Stimulated activated CD8-positive, alpha-beta memory T cell treated with anti-CD3 and anti-CD28 coated beads, Interleukin-12 subunit alpha, Interleukin-12 subunit beta, amount 100 ng/mL, for 4 hours (primary cell): ENCODE measurements around the gene ANKS1A.
A peak's percentile ranks its signal among the peaks of the same experiment; 100 is the strongest.
"Not testable (repeated sequence)": the region's sequence is repeated elsewhere in the genome, so short reads cannot be mapped to it uniquely, and the experiment has no call there.

Source experiments
- DNase-seq: peaks from one replicate; pipeline ENCODE4 v3.0.0-alpha.2; 2020; ENCODE audit warnings: low read depth

ANKS1A gene

DNA sequence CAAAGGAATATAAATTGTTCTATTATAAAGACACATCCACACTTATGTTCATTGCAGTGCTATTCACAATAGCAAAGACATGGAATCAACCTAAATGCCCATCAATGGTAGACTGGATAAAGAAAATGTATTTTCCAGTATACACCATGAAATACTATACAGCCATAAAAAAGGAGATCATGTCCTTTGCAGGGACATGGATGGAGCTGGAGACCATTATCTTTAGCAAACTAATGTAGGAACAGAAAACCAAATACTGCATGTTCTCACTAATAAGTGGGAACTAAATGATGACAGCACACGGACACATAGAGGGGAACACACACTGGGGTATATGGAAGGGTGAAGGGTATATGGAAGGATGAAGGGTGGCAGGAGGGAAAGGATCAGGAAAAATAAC lies 5.0 kb upstream of the ANKS1A start:
- DNase-seq = not testable (repeated sequence)

DNA sequence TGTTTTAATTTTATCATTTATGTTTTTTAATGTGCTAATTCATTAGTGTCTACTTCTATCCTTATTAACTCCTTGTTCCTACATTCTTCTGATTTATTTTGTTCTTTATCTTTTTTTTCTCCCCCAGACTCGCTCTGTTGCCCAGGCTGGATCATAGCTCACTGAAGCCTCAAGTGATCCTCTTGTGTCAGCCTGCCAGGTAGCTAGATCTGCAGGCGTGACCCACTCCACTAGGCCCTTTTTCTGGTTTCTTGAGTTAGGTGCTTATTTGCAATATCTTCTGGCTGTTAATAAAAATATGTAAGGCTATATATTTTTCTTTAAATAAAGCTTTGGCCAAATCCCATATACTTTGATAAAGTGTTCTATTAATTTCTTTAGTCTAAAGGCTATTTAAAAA lies 4.1 kb upstream of the ANKS1A start:
- no peak for DNase-seq

DNA sequence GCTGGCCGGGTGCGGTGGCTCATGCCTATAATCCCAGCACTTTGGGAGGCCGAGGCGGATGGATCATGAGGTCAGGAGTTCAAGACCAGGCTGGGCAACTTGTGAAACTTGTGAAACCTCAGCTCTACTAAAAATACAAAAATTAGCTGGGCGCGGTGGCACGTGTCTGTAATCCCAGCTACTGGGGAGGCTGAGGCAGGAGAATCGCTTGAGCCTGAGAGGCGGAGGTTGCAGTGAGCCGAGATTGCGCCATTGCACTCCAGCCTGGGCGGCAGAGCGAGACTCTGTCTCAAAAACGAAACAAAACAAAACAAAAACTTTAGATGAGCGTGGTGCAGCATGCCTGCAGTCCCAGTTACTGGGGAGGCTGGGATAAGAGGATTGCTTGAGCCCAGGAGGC lies 3.2 kb upstream of the ANKS1A start:
- not testable (repeated sequence) for DNase-seq

DNA sequence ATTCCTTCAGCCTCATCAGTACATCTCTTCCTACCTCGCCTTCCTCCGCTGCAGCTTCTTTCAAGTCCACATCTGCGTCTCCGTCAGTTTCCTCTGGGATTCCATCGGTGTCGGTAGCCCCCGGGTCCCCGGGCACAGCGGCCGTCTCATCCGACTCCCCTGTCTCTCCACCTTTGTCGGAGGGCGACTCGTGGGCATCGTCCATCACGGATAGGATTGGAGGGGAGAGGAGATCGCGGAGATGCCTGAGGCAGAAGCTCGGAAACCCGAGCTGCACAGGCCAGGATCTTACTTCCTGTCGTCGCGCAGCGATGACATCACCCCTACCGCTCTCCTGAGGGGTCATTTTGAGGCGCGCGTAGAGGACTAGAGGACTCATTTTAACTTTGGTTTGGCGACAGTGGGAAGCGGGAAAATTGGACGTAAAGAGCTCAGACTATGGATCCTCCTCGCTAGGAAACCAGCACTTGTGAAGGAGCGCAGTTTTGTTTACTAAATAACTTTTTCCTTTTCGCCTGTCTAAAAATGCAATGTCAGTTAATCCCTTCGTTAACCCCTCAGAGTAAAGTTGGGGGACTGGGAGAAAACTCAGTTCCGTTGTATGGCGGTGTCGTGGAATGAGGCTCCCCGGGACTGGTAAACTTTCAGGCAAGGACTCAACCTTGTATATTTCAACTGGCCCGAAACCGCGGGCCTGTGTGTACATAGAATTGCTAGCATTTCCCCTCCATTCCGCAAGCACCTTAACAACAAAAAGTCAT lies 1.1 kb upstream of the ANKS1A start, which contains the start of gene TAF11:
TAF11 (minus strand) TSS at position 290 of the 761 bp plus-strand sequence; CDS start at position 205, 85 bp downstream.
- DNase-seq = peak; percentile 78

DNA sequence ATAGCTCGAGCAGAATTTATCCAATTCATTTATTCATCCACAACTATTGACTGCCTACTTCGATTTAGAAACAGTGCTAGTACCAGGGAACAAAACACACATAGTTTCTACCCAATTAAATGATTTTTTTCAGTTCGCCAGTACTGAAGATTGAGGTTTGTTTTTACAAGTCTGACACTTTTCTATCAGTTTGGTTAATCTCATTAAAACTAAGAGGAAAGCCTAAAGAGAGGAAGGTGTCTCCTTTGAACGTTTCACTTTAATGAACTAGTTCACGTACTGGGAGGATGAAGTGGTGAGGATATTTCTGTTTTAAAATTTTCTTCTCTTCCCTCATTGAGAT lies 570 bp upstream of the ANKS1A start:
- no peak for DNase-seq

DNA sequence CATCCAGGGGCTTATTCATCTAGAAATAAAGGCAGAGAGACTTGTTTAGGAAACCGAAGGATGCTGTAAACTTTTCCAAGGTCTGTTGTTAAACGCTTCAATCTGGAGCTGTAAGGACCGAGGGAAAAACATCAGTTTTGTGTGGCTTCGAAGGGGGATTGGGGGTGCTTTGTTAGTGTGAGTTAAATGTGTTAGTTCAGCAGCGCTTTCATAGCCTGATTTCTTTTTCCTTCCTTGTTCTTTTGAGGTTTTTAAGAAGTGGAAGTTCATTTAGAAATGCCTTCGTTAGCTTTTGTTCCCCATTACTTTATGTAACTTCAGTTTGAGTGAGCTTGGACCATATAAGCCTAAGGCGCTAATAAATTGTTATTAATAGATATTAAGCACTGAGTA lies 1.5 kb downstream of the ANKS1A start:
- DNase-seq = no peak

DNA sequence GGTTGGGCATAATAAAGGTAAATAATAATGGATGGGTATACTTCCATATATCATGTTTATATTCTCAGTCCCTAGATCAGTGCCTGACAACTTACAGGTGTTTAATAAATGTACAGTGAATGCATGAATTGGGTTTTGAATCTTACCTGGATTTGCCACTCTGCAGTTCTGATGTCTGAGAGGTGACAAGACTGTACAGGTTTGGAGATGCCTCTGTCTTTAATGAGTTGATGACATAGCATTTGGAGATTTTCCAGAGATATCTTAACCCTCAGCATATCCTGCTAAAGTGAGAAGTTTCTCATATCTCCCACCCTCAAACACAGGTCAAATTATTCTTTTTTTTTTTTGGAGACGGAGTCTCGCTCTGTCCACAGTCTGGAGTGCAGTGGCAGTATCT lies 2.2 kb downstream of the ANKS1A start:
- DNase-seq = no peak

DNA sequence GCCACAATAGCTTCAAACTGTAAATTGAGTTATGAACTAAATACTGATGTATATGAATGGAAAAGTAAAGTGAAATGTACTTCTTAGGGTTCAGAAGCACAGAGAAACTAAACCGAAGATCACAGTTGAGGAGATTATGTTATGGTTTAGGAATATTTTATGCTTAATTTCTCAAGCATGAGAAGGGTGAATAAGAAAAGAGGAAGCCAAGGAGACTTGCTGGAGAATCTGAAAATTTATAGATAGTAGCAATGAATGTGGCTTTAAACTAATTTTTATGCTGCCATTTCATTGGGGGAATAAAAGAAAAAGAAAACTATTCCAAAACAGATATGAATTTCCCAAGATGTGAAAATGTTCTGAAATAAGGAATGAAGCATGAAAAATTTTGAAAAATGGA lies 5.6 kb downstream of the ANKS1A start:
- DNase-seq = no peak

DNA sequence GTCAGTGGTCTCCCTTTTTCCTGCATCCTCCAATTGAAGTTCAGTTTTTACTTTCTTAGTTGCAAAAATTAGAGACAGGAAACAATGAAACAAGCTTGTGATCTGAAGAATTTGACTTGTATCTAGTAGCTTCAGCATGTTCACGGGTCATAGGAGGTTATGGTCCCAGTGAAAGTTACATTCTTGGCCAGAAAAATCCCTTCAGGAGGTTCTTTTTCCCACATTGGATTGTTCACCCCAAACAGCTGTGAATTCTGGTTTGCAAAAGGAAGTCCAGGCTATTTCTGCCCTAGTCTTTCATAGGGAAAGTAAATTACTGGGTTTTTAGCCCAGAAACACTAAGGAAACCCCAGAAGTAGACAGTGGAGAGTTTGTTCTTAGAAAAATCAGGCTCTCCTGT lies 8.1 kb downstream of the ANKS1A start:
- DNase-seq = no peak

DNA sequence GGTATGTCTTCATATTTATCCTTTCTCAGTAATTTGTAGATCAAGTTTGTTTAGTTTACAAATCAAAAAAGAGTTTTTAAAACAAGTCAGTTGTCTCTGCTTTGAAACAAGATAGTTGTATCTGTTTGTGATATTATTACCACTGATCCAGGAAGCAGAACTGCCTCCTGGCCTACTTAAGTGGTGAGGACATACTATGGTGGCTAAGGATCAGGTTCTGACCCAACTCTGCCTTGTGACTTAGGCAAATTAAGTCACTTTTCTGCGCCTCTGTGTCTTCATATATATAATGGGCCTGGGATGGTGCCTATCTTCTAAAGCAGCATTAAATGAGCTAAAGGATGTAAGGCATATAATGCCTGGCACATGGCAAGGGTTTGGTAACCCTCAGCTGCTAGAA lies 8.7 kb downstream of the ANKS1A start:
- DNase-seq = no peak

DNA sequence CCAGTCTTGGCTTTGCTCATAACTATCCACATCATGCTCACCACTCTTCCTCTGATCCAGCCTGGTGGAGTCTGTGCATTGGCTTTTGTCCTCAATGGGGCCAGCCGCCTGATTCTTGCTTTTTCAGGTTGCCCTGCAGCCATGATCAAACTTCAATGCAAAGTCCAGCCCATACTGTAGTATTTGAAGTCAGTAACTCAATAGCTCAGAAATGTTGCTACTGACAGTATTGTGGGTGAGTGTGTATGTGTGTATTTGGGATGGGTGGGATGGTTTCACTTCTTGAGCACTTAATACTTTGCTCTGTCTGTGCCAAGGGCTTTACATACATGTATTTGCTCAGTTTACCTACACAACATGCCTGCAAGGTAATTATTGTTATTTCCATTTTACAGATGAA lies 10.7 kb downstream of the ANKS1A start:
- not testable (repeated sequence) for DNase-seq

DNA sequence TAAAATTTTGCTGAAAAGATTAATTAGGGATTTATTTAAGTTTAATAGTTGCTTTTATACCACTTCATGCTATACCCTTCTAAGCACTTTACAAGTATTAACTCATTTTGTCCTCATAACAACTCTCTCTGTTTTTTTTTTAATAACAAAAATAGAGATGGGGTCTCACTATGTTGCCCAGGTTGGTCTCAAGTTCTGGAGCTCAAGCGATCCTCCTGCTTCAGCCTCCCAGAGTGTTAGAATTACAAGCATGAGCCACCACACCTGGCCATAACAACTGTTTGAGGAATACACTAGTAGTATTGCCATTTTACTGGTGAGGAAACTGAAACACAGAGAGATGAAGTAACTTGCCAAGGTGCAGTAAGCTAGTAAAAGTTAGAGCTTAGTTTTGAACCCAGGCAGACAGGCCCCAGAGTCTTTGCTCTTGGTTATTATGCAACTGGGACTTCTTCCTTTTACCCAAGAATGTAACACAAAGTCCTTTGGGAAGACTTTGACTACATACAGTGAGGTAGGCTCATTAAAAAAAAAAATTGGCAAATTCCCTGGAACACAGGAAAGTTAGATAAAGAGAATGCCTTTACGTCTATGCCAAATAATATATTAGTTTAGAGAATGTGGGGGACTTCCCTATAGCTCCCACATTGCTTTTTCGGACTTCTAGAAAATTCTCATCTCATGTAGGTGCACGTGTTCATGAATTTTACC lies 11.4 kb downstream of the ANKS1A start:
- no peak for DNase-seq

DNA sequence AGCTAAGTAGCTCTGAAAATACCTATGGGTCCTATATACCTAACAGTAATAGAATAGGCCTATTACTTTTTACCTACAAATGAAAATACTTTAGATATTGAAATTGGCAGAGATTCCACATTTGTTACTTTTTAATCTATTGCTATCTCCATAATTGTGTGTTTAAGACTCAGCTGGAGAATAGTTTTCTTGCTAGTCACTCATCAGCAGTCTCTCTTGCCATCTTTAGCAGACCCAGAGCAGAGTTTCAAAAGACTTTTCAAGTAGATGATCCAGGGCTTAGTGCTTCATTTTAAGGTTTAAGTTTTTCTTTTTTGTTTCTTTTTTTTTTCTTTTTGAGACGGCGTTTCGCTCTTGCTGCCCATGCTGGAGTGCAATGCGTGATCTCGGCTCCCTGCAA lies 12.9 kb downstream of the ANKS1A start:
- no peak for DNase-seq

DNA sequence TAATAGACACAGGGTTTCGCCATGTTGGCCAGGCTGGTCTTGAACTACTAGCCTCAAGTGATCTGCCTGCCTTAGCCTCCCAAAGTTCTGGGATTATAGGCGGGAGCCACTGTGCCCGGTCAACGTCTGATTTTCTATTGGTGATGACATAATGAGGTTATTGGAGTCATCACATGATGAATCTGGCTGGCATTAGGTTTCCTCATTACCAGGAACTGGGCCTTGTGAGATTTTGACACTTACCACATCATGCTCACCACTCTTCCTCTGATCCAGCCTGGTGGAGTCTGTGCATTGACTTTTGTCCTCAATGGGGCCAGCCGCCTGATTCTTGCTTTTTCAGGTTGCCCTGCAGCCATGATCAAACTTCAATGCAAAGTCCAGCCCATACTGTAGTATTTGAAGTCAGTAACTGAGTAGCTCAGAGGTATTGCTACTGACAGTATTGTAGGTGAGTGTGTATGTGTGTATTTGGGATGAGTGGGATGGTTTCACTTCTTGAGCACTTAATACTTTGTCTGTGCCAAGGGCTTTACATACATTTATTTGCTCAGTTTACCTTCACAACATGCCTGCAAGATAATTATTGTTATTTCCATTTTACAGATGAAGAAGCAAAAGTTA lies 16.0 kb downstream of the ANKS1A start:
- no peak for DNase-seq

DNA sequence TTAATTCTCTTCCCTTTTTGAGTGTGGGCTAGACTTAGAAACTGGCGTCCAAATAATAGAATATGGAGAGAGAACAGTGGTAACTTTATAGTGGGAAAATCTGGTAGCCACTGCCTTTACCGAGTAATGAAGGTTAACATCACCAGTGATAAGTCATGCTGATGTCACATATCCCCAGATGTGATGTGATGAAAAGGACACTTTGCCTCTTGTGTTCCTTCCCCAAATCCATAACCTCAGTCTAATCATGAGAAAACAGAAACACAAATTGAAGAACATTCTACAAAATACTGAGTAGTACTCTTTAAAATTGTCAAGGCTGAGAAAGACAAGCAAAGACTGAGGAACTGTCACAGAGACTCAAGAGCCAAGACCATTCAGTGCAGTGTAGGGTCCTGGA lies 17.8 kb downstream of the ANKS1A start:
- no peak for DNase-seq

DNA sequence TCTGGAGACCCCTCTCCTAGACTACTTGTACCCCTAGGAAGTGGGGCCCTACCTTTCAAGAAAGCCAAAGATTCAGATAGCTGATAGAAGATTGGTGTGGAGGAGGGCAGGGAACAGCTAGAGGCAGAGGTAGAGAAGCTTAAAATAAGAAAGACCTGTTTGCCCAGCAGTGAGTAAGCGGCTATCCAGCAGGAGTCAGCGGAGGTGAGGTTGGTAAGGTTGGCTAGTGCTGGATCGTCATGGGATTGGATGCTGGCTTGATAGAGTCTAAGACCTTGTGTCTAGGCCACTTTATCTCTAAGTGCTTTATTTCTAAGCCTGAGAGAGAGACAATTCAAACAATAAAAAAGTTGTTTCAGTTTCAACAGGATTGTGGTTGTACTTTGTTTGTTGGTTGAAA lies 19.1 kb downstream of the ANKS1A start:
- DNase-seq = no peak

DNA sequence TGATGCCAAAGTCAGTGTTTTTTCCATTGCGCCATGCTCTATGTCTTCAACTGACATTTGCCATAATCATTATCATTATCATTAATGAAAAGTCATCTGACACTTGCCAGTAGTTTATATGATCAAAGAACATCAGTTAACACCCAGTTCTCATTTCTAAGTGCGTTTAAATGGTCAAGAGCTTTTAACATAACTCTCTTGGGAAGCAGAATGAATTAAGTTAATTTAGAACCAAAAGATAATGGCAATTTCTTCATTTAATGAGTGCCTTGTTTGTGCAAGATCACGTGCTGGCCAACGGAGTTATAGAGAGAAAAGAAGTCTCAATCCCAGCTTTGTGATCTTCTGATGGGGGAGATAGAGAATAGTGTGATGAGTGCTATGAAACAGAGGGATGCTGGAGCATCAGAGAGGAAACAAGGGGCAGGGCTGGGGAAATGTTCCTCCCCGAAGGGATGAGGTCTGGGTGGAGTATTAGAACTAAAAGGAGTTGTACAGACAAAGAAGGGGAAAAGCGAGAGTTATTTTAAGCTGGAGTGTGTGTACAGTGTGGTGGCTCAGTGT lies 20.3 kb downstream of the ANKS1A start:
- DNase-seq = no peak

DNA sequence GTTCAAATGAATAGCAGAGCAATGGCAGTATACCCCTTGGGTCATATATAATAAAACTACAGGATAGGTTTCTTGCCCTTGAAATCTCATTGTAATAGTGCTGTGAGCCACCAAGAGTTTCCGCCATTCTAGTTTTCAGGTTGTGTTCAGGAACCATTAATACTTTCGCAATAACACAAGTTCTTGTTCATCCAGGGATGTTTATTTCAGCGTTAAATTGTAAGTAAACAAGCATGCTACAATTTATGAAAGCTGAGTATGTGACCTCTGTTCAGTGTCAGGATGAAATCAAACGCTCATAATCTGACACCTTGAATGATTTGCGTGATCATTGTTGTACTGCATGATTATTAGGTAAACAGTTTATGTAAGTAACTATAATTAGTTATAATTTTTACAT lies 22.8 kb downstream of the ANKS1A start:
- DNase-seq = no peak

DNA sequence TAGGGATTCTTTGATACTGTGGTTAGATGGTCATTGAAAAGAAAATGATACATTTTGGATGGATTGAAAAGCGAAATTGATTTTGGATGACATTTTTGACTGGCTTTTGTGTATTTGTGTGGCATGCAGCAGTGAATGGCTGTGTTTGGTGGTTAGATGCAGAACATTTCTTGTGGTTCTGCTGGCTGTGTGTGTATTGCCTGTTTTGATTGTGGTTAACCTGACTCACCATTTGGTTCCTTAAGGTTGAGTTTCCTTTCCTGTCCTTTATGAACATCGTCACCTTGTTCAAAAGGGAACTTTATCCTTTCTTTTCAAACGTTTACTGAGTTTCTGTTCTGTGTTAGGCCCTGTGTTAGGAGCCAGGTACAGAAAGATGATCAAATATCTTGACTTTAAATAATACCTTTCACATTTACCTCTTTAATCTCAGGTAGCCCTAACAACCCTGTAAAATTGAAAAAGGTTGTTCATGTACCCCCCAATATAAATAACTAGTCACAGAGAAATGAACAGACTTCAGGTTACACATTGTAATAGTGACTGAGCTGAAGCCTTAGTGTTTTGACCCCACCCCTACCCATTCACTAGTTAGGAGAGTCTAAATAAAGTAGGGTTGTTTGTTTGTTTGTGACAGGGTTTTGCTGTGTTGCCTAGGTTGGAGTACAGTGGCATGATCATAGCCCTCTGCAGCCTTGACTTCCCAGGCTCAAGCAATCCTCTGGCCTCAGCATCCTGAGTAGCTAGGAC lies 23.8 kb downstream of the ANKS1A start:
- no peak for DNase-seq

DNA sequence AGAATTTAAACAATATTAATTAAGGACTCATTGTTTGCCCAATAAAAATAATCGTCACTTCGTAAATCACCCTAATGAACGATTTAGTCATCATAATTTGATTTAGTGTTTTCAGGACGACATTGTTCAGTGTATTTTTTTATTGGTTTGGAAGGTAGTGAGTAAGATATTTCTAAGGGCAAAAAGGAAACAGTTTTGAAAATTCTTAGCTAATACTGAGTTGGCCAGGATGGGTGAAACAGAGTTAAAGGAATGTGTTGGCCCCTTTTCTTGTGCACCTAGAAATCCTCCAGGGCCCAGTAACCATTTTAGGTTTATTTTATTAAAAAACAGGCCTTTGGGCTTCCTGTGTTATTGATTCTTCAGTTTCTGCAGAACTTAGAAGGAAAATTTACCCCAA lies 25.3 kb downstream of the ANKS1A start:
- DNase-seq = no peak

DNA sequence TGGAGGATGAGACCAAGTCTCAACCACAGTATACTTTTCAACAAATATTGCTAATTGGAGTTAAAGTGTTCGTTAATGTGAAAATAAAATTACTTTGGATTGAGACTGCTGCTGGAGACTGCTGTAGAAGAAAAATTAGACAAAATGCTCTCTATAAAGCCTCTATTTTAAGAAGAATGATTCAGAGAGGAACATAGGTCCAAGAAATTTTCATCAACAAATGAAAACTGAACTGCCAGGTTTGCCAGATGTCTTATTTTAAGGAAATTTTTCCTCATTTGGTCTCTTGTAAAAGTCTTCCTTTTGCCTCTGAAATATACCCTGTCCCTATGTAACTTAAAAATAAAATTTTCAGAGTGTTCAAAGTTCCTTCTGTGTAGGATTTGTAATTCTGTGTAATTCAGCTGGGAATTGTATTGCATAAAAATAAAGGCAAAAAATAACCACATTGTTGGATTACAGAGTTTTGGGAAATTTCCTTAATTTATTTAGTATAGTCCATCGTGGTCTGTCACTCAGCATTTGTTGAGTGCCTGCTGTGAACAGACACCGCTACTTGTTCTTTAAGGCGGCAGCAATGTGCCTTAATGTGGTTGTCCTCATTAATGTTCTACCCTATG lies 27.4 kb downstream of the ANKS1A start:
- no peak for DNase-seq
